ENCODE measurements around the gene TXLNB. TPM values are rescaled to one million over a fixed set of nuclear protein-coding genes. Genes with fewer than 3 reads are reported as not detected.
"Not testable (repeated sequence)": the region's sequence is repeated elsewhere in the genome, so short reads cannot be mapped to it uniquely, and the experiment has no call there.

Gene TXLNB
- polyA plus RNA-seq, 4 donors, result 1.7 to 9.9 (median 2.3) TPM

DNA sequence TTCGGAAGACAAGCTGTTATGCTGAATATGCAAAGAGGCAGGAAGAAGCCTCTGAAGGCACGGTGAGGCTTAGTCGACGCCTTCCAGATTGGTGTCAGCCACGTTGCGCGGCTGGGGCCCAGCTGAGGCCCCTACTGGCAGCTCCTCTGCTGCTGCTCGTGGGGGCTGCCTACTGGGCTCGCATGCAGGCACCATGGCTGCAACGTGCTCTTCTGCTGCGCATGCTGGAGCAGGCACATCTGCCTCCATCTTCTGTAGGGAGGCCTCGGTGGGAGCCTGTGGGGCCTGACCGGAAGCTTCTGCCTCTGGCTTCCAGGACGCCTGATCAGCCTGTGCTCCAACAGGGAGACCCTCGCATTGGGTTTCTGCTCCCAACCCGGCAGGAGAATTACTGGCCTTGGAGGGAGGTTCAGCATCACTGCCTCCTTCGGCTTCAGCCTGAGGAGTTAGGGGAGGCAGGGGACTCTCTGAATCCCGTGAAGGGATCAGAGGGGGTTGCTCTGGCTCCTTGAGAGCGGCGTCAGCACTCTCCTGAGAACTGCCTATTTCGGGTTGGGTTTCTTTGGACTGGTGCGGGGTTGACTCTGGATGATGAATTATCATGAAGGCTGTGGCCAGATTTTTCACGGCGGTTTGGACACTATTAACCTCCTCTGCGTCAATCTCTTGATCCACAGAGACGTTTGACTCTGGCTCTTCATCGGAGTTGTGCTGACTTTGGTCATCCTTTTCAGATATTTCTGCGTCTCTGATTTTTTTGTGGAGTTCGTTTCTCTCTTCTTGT lies 49.1 kb downstream of the TXLNB start:
- no peak for DNase-seq (ENCODE audit: low read depth in 4 of 4, low spot score in 3 of 4)

DNA sequence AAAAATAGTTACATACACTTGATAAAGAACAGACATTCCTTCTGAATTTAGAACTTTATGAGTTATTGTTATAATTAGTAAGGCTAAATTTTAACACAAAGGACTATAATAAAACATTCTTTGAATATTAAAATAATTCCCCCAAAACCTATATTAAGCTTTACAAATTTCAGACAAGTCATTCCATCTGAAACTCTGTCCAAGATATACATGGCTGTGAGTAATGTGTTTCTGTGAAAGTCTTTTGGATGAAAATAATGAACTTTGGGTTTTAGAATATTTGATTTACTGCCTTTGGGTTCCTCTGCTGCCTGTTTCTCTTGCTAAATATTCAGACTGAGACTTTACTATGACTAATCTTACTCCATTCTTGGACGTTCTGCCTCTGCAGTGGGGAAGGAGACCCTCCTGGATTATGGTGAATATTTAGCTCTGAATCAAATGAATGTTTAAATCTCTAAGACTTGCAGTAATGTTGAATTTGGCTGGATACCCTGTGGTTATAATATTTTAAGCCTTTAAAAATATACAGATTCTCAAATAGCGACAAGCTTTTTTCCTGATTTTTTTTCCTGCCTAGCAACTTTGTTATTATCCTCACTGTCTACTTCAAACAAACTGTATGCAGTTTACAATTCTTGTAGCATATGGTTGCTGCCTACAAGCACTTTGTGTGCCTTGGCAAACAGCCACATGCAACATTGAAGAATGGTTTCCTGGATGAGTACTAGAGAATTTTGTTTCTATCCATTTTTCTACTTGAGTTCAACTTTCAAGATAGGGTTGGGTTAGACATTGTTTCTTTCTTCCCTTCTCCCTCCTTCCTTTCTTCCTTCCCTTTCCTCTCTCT lies 51.4 kb downstream of the TXLNB start:
- peak in 3 of 4 donors; percentile 50 to 54 (median 53) for DNase-seq (ENCODE audit: low read depth in 4 of 4, low spot score in 3 of 4)

DNA sequence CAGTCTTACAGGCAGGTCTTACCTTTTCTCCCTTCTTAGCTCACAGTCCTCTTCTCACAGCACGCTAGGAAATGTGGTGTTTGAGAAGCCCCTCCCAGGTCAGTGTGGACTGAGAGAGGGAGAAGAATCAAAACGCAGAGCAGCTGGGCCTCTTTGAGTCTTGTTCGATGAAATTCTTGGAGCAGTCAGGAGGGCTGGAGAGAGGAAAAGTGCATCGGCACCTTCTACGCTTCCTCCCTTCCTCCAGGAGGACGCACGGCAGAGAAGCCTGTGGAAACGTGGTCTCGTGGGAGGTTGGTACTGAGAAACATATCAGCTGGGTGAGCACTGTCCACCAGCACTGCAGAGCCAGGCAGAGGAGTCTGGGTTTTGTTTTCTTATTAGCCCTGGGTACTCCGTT lies 52.7 kb downstream of the TXLNB start:
- no peak for DNase-seq (ENCODE audit: low read depth in 4 of 4, low spot score in 3 of 4)

DNA sequence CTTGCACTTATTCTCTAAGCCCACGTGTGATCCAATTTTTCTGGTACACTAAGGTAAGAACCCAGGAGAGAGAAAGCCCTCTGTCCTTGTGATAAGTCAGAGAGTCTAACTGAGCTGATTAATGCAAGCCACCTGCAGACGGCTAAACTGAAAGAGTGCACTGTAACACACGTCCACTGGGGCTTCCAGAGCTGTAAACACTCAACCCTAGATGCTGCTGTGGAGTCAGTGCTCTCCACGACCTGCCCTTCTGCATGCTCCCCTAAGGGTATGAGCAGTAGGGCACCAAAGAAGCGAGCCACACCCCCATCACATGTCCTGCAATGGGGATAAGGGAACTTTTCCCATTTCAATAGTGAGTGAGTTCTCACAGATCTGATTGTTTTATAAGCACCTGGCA lies 55.7 kb downstream of the TXLNB start:
- no peak for DNase-seq (ENCODE audit: low read depth in 4 of 4, low spot score in 3 of 4)

DNA sequence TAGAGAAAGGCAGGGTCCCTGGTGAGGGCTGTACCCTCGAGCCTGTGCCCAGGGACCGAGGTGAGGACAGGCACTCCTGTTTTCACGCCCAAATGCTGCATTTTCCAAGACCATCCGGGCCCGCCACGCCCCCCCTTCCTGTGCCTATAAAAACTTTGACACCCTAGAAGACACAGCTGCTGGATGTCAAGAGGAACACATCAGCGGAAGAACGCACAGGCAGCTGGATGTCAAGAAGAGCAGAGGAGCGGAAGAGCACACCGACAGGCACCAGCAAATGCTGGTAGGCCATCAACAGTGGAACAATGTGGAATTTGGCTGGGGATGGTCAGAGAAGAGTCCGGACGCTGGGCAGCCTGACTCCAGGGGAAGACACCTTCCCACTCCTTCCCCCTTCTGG lies 56.1 kb downstream of the TXLNB start:
- DNase-seq (ENCODE audit: low read depth in 4 of 4, low spot score in 3 of 4), result no peak

DNA sequence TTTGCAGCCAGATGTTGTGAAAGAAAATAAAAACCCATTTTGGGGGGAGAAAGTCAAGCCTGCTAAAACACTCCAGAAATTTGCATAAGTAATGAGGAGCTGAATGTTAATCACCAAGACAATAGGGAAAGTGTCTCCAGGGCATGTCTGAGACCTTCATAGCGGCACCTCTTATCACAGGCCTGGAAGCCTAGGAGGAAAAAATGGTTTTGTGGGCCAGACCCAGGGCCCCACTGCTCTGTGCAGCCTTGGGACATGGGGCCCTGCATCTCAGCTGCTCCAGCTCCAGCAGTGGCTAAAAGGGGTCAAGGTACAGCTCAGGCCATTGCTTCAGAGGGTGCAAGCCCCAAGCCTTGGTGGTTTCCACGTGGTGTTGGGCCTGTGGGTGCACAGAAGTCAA lies 57.6 kb downstream of the TXLNB start:
- not testable (repeated sequence) for DNase-seq (ENCODE audit: low read depth in 4 of 4, low spot score in 3 of 4)

DNA sequence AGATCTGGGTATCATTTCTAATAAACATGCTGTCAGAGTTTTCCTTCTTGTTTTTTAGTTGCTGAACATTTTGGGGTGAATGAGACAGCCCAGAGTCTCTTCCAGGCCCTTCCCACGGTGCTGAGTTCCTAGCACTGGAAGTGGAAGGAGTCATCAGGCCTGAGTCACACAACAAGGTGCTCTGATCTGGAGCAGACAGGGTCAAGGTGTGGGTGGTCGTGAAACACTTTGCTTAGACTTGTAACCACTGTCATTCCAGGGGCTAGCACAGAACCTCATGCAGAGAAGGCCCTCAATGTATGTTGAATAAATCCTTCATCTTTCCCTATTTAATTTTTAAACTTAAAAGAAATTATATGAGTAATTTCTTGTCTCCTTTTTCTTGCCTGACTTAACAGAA lies 60.6 kb downstream of the TXLNB start:
- no peak for DNase-seq (ENCODE audit: low read depth in 4 of 4, low spot score in 3 of 4)

DNA sequence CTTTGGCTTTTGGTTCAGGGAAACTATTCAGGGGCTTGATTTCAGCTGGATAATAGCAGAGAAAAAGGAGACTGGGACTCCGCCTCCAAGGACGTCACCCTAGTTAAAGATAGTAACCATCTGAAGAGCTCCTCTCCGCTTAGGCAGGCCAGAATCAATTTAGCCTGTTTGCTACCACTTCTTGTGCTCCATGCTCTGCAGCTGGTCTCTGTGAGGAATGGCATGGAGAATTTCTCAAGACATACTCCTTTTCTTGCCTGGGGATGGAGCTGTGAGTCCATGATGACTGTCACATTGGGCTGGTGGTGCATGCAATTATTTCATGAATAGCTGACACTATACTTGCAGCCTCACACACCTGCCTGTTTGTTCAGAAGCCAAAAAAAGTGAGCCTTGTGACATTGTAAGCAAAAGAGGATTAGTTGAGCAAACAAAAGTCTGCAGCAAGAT lies 61.4 kb downstream of the TXLNB start:
- DNase-seq (ENCODE audit: low read depth in 4 of 4, low spot score in 3 of 4), result no peak

DNA sequence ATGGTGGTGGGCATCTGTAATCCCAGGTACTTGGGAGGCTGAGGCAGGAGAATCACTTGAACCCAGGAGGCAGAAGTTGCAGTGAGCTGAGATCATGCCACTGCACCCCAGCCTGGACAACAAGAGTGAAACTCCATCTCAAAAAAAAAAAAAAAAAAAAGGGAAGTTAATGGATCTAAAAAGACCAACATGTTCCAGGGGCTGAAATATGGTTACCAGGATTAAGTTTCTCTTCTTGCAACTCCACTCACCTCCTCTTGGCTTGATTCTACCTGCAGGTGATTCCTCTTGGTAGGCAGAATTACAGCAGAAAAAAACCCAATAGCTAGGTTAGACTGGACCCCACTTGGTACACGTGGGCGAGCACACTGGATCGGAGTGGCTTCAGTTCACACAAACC lies 63.4 kb downstream of the TXLNB start:
- DNase-seq (ENCODE audit: low read depth in 4 of 4, low spot score in 3 of 4), result not testable (repeated sequence)

DNA sequence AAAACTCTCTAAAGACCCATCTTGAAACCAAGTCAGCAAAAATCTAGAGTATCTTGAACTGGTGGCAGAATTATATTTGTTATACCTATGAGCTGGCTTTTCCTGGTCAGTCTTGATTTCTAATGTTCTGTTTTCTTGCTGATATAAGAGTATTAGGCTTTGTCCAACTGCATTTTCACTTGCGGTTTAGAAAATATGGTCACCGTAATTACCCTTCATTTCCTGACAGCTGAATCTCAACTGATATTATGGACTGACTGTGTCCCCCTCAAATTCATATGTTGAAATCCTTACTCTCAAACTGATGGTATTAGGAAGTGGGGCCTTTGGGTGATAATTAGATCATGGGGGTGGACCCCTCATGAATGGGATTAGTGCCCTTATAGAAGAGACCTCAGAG lies 72.1 kb downstream of the TXLNB start:
- DNase-seq (ENCODE audit: low read depth in 4 of 4, low spot score in 3 of 4), result no peak

DNA sequence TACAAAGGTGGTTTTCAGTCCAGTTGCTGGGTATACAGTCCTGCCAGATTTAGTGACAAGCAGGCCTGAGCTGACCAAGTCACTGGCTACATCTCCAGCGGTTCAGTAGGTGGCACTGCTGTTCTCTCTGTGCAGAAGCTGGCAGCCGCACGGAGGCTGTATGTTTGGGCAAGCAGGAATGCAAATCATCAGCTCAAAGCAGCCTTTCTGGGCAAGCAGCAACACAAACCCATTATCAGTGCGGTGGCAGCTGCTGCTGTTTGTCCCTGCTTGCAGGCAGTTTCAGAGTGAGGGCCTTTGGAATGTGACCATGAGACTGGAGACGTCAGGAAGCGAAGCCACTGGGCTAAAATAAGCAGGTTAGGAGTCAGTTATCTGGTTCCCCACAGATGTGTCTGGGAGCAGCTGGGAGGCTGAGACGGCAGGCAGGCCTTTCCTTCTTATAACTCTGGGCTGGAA lies 72.5 kb downstream of the TXLNB start:
- DNase-seq (ENCODE audit: low read depth in 4 of 4, low spot score in 3 of 4), result peak in 3 of 4 donors; percentile 50 to 67 (median 50)

DNA sequence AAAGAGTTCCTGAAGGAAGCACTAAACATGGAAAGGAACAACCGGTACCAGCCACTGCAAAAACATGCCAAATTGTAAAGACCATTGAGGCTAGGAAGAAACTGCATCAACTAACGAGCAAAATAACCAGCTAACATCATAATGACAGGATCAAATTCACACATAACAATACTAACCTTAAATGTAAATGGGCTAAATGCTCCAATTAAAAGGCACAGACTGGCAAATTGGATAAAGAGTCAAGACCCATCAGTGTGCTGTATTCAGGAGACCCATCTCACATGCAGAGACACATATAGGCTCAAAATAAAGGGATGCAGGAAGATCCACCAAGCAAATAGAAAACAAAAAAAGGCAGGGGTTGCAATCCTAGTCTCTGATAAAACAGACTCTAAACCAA lies 79.3 kb downstream of the TXLNB start:
- not testable (repeated sequence) for DNase-seq (ENCODE audit: low read depth in 4 of 4, low spot score in 3 of 4)

DNA sequence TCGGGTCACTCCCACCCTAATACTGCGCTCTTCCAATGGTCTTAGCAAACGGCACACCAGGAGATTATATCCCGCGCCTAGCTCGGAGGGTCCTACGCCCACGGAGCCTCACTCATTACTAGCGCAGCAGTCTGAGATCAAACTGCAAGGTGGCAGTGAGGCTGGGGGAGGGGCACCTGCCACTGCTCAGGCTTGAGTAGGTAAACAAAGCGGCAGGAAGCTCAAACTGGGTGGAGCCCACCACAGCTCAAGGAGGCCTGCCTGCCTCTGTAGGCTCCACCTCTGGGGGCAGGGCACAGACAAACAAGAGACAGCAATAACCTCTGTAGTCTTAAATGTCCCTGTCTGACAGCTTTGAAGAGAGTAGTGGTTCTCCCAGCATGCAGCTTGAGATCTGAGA lies 81.0 kb downstream of the TXLNB start:
- DNase-seq (ENCODE audit: low read depth in 4 of 4, low spot score in 3 of 4), result not testable (repeated sequence)

DNA sequence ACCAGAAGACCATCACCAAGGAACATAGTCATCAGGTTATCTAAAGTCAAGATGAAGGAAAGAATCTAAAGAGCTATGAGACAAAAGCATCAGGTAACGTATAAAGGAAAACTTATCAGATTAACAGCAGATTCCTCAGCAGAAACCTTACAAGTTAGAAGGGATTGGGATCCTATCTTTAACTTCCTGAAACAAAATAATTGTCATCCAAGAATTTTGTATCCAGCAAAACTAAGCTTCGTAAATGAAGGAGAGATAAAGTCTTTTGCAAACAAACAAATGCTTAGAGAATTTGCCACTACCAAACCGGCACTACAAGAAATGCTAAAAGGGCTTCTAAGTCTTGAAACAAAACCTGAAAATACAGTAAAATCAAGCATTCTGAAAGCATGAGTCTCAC lies 86.0 kb downstream of the TXLNB start:
- no peak for DNase-seq (ENCODE audit: low read depth in 4 of 4, low spot score in 3 of 4)

DNA sequence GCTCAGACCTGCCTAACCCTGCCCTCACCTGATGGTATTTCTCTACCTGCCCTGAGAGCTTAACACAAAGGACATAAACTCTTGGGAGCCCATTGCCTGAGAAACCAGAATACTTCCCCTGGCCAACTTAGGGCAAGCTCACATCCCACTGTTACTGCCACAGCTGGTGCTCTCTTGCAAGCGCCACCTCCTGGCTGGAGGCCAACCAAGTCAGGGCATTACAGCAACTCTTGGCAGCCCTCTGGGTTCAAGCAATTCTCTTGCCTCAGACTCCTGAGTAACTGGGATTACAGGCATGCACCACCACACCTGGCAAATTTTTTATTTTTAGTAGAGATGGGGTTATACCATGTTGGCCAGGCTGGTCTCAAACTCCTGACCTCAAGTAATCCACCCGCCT lies 86.8 kb downstream of the TXLNB start:
- no peak for DNase-seq (ENCODE audit: low read depth in 4 of 4, low spot score in 3 of 4)

DNA sequence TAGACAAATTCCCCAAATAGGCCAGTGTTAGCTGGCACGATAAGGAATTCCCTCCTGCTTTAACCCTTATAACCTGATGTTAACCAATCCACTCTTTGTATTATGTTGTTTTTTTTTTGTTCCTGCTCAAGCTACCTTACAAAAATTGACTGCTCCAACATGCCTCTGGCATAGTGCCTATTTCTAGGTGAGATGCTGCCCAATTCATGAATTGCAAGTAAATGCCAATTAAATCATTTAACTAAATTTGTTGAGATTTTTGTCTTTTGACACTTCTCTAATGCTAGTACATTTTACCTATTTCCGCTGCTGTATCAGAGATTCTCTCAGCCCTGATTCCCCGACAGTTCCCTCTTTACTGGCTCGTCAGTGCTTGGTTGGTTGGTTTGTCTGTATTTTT lies 90.4 kb downstream of the TXLNB start:
- no peak for DNase-seq (ENCODE audit: low read depth in 4 of 4, low spot score in 3 of 4)

DNA sequence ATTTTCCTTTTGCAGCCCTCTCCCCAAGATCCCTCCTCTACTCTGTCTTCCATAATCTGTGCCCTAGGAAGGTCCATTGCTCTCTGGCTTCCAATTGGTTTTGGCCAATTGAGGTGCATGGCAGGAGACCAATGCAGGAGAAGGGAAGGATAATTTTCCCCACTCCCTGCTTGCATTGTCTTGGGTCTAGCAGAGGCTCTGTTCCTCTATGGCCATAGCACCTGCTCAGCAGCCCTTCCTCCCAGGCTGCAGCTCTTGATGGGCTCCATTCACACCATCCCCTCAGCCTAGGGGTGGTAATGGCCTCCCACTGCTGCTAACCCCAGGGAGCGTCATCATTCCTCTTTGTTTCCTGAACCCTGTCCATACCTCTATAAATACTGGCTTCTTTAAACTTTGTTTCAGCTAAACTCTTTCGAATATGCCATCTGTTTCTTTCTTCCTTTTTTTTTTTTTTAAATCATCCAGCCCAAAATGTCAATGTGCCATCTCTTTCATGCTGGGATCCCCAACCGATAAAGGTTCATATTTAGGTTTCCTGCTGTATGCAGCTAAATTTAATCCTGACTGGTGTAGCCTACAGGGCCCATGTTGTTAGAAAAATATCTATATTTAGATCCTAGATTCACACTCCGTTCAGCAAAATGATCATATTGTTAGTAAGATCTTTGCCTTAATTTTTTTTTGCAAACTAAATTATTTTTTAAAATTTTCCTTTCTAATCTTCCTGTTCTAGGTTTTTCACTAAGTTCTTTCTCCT lies 93.1 kb downstream of the TXLNB start:
- DNase-seq (ENCODE audit: low read depth in 4 of 4, low spot score in 3 of 4), result no peak

DNA sequence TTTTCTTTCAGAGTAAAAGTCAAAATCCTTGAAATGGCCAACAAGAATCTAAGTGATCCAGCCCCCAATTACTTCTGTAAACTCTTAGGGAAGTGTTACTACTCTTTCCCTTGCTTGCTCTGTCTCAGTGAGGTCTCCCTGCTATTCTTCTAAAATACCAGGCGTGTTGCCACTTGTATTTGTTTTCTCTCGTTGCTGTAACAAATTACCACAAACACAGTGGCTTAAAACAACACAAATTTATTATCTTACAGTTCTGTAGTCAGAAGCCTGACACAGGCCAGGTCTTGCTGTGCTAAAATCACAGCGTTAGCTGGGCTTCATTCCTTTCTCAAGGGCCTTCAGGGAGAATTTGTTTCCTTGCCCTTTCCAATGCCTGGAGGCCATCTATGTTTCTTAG lies 97.1 kb downstream of the TXLNB start:
- DNase-seq (ENCODE audit: low read depth in 4 of 4, low spot score in 3 of 4), result no peak
